Hepatocyte (in vitro differentiated cells): ENCODE results near the gene CCDC91. TPM values are rescaled to one million over a fixed set of nuclear protein-coding genes. Genes with fewer than 3 reads are reported as not detected.

Experiments used
- DNase-seq: peaks from one replicate; pipeline ENCODE4 v3.0.0-alpha.2; 2016; ENCODE audit warnings: low spot score
- H2AFZ ChIP-seq: fragments of 200-600 bp; sonication (generic); 2 replicates; pipeline ENCODE4 v1.6.0; 2016; ENCODE audit warnings: antibody characterized with exemption, mild to moderate bottlenecking
- H3K27ac ChIP-seq: fragments of 200-600 bp; sonication (generic); 2 replicates; pipeline ENCODE4 v1.5.1; 2016; ENCODE audit warnings: mild to moderate bottlenecking
- H3K27me3 ChIP-seq: fragments of 200-600 bp; sonication (generic); 2 replicates; pipeline ENCODE4 v1.6.1; 2016
- H3K36me3 ChIP-seq: fragments of 200-600 bp; sonication (generic); replicated peaks from 2 replicates; pipeline ENCODE4 v1.5.1; 2016; ENCODE audit warnings: low read depth; ENCODE audit not compliant: insufficient read depth
- H3K4me1 ChIP-seq: fragments of 200-600 bp; sonication (generic); 2 replicates; pipeline ENCODE4 v1.5.1; 2016; ENCODE audit warnings: mild to moderate bottlenecking, moderate library complexity; ENCODE audit not compliant: insufficient read depth
- H3K4me2 ChIP-seq: fragments of 200-600 bp; sonication (generic); 2 replicates; pipeline ENCODE4 v1.6.0; 2016
- H3K4me3 ChIP-seq: fragments of 200-600 bp; sonication (generic); 2 replicates; pipeline ENCODE4 v1.5.1; 2016; ENCODE audit warnings: mild to moderate bottlenecking
- H3K79me2 ChIP-seq: fragments of 200-600 bp; sonication (generic); 2 replicates; pipeline ENCODE4 v1.6.0; 2017; ENCODE audit warnings: mild to moderate bottlenecking
- H3K9me2 ChIP-seq: fragments of 200-600 bp; sonication (generic); replicated peaks from 2 replicates; pipeline ENCODE4 v1.6.0; 2017; ENCODE audit warnings: mild to moderate bottlenecking; ENCODE audit not compliant: insufficient read depth
- H3K9me3 ChIP-seq: fragments of 200-600 bp; sonication (generic); 2 replicates; pipeline ENCODE4 v1.5.1; 2016; ENCODE audit warnings: low read depth, mild to moderate bottlenecking
- H4K20me1 ChIP-seq: fragments of 200-600 bp; sonication (generic); 2 replicates; pipeline ENCODE4 v1.6.0; 2016; ENCODE audit warnings: mild to moderate bottlenecking; ENCODE audit not compliant: insufficient read depth, poor library complexity, severe bottlenecking
- EZH2 ChIP-seq: fragments of 200-600 bp; sonication (generic); IDR thresholded peaks from 2 replicates; pipeline ENCODE4 v1.6.1; 2016; ENCODE audit warnings: antibody characterized with exemption, mild to moderate bottlenecking, borderline replicate concordance
- EZH2phosphoT487 ChIP-seq: fragments of 200-600 bp; sonication (generic); IDR thresholded peaks from one replicate; pipeline ENCODE4 v1.6.1; 2018; ENCODE audit warnings: antibody characterized with exemption, mild to moderate bottlenecking, low read depth, moderate library complexity; ENCODE audit not compliant: unreplicated experiment, severe bottlenecking
- WGBS: methylation state at CpG from one replicate; pipeline ENCODE4 v1.1.6; 2016; ENCODE audit warnings: low lambda C conversion rate; ENCODE audit errors: missing lambda C conversion rate; 5-methylcytosine and 5-hydroxymethylcytosine counted together
- polyA plus RNA-seq: library from polyadenylated mRNA; unstranded; fragments of >200 nt; fragmentation: Nextera tagmentation; extraction: Ambion mirVana; gene quantifications from 2 replicates; pipeline ENCODE4 v1.2.1, GENCODE V29; 2016
- total RNA-seq: library from RNA; depleted of rRNA; stranded (reverse); fragments of >200 nt; gene quantifications from 2 replicates; pipeline ENCODE4 v1.2.3, GENCODE V29; 2014
- TF ChIP-seq, protein P1 (sequence below): fragments of 200-600 bp; sonication (generic); IDR thresholded peaks from 2 replicates; pipeline ENCODE4 v1.5.1; 2016; ENCODE audit warnings: antibody characterized with exemption, mild to moderate bottlenecking; ENCODE audit not compliant: poor library complexity

The CCDC91 gene
- total and polyA plus RNA-seq, 2 experiments from 2014 or later = 14.2 to 15.1 TPM

DNA sequence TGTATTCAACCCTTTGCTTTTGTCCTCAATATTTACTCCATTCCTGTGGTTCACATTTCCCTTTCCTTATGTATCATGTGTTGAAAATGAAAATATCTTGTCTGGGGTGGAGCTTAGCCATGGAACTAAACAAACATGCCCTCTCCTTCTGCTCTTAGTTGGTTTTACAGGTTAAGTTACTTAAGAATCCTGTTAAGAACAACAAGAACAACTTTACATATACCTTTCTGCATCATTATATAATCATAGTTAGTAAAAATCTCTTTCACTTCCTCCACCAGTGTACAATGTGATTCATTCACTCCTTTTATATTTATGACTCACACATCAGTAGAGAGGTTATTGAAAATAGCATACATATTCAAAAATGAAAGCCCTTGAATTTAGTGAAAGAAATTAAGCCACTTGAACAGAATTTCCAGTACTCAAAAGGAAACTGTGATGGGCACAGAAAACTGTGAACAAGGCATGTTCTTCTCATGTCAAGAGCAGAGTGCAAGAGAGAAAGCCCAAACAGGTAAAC is 307.7 kb downstream of the CCDC91 start:
- Histone ChIP-seq H3K4me1 (peaks cover 7% of the 10 kb centered on the region), H2AFZ (no peak overlapping the region), H3K27me3 (no peaks in the 10 kb centered on the region), H3K4me3 (no peak overlapping the region), H4K20me1 (no peaks in the 10 kb centered on the region), H3K27ac (peak overlapping the region; percentile 50), H3K9me3 (no peaks in the 10 kb centered on the region), H3K79me2 (no peaks in the 10 kb centered on the region), H3K36me3 (no peaks in the 10 kb centered on the region), H3K9me2 (no peaks in the 10 kb centered on the region), H3K4me2 (peak overlapping the region; percentile 42)
- TF ChIP-seq, protein P1, sequence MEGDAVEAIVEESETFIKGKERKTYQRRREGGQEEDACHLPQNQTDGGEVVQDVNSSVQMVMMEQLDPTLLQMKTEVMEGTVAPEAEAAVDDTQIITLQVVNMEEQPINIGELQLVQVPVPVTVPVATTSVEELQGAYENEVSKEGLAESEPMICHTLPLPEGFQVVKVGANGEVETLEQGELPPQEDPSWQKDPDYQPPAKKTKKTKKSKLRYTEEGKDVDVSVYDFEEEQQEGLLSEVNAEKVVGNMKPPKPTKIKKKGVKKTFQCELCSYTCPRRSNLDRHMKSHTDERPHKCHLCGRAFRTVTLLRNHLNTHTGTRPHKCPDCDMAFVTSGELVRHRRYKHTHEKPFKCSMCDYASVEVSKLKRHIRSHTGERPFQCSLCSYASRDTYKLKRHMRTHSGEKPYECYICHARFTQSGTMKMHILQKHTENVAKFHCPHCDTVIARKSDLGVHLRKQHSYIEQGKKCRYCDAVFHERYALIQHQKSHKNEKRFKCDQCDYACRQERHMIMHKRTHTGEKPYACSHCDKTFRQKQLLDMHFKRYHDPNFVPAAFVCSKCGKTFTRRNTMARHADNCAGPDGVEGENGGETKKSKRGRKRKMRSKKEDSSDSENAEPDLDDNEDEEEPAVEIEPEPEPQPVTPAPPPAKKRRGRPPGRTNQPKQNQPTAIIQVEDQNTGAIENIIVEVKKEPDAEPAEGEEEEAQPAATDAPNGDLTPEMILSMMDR = no peak
- TF ChIP-seq EZH2 (no peak), EZH2phosphoT487 (no peak)
- no peak for DNase-seq

DNA sequence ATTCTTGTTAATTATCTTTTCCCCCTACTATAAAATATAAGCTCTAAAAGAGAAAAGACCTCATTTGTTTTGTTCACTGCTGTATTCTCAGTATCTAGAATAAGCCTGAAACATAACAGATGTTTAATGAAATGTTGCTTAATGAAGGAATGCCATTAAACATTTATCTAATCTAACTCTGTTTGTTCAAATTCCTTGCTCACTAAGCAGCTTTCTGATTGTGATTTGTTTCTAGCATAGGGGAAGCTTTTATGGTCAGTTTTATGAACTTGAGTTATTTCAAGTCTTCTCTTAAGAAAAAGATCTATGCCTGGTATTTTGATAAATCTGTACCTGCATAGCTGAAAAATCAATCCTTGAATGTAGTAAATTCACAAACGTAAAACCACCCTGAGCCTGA is 308.6 kb downstream of the CCDC91 start:
- H4K20me1 ChIP-seq = no peaks in the 10 kb centered on the region
- no peaks in the 10 kb centered on the region for H3K9me3 ChIP-seq
- WGBS = 48% methylated on average over 1 of the region's 1 CpG
- no peak for DNase-seq
- no peak overlapping the region for H2AFZ ChIP-seq
- H3K79me2 ChIP-seq = no peaks in the 10 kb centered on the region
- peaks cover 7% of the 10 kb centered on the region for H3K4me1 ChIP-seq
- H3K4me2 ChIP-seq = peak overlapping the region; percentile 42
- peak overlapping the region; percentile 50 for H3K27ac ChIP-seq
- TF ChIP-seq EZH2 = no peak
- no peak for TF ChIP-seq EZH2phosphoT487
- TF ChIP-seq, protein P1 = no peak
- H3K9me2 ChIP-seq = no peaks in the 10 kb centered on the region
- H3K4me3 ChIP-seq = no peak overlapping the region
- H3K27me3 ChIP-seq = no peaks in the 10 kb centered on the region
- H3K36me3 ChIP-seq = no peaks in the 10 kb centered on the region

DNA sequence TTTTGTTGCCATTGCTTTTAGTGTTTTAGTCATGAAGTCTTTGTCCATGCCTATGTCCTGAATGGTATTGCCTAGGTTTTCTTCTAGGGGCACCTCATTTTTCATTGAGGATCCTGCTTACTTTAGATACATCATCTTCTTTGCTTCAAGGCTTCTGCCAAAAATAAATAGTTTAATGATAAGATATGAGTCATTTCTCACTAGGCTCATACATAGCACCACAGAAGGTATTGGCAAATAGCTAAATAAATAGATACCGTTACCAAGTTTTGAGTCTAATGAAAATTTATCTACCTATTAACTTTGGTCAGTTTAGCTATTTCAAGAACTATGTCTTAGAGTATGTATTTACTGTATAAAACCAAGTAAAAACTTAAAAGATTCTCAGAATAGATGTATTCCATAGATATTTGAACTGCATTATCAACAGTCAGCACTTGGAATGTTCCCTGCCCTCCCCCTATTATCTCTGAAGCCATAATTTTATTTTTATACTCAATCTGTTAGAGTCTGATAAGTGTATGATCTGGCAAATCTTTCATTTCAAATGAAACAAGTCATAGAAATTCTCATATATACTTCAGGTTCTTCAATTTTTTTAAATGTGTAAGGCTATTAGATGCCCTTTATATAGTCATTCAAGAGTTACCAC is 310.2 kb downstream of the CCDC91 start:
- Histone ChIP-seq H3K79me2 (no peaks in the 10 kb centered on the region), H3K4me2 (no peak overlapping the region), H3K4me1 (peaks cover 7% of the 10 kb centered on the region), H3K9me3 (no peaks in the 10 kb centered on the region), H3K4me3 (no peak overlapping the region), H3K9me2 (no peaks in the 10 kb centered on the region), H3K36me3 (no peaks in the 10 kb centered on the region), H4K20me1 (no peaks in the 10 kb centered on the region), H3K27me3 (no peaks in the 10 kb centered on the region), H2AFZ (no peak overlapping the region), H3K27ac (no peak overlapping the region)
- TF ChIP-seq EZH2phosphoT487 (no peak), EZH2 (no peak)
- TF ChIP-seq, protein P1 = no peak
- 76% methylated on average over 1 of the region's 1 CpG for WGBS
- DNase-seq = no peak
